ENCODE data around the gene CLIC5.

The CLIC5 gene

DNA sequence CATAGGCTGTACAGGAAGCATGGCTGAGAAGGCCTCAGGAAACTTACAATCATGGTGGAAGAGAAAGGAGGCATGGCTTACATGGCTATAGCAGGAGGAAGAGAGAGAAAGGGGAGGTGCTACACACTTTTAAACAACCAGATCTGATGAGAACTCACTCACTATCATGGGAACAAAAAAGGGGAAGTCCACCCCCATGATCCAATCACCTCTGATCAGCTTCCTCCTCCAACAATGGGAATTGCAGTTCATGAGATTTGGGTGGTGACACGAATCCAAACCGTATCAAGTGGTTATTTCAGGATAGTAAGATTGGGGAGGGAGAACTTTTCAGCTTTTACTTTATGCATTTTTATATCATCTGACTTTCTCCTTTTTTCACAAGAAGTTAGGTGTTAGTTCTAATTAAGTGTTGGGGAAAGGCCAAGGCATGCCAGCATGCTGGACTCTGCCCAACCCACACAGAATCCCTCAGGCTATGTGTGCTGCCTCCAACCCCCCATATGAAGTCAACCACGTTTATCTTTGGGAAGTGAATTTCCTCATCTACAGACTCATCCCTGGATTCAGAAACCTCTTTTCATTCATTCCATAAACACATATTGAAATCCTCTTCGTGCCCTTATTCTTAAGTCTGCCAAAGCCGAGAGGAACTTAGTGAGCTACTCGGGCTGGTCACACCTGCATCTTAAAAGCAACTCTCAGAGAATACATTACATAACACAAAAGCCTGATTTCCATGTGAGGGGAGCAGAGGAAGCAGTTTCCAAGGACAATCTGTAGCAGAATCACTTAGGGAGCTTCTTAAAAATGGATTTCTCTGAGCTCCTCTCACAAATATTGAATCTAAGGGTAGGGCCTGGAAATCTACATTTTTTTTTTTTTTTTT lies 16.7 kb upstream of the CLIC5 start:
- no peak for DNase-seq

DNA sequence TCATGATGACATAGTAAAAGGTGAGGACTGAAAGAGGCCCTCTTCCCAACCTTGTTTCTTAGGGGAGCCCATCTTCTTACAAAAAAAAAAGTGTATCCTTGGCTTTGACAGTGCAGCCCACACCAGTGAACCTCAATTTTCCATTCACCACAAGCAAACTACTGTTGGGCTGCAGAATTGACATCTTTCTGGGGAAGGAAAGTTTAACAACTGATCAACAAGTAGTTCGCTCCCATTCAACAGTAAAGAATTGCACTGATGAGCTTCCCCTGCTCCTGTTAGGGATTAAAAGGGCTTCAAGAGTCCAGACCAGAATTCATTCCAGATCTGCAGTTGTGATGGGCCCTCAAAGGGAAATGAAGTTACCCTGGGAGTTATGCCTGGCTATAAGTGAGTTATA lies 13.9 kb upstream of the CLIC5 start:
- DNase-seq: no peak

GRCh38 chr6:46026307-46026706 lies 10.6 kb upstream of the CLIC5 start:
- DNase-seq: no peak

- DNase-seq: no peak
These were observed 9.9 kb upstream of the CLIC5 start for GRCh38 chr6:46025573-46025972.

- DNase-seq: no peak
These were observed 8.6 kb upstream of the CLIC5 start for GRCh38 chr6:46024124-46024769.

GRCh38 chr6:46023216-46023915 lies 7.7 kb upstream of the CLIC5 start:
- DNase-seq: no peak

- DNase-seq: no peak
These were observed 6.7 kb upstream of the CLIC5 start for GRCh38 chr6:46022106-46022948.

- DNase-seq: no peak
These were observed 2.1 kb upstream of the CLIC5 start for GRCh38 chr6:46017726-46018125.

DNA sequence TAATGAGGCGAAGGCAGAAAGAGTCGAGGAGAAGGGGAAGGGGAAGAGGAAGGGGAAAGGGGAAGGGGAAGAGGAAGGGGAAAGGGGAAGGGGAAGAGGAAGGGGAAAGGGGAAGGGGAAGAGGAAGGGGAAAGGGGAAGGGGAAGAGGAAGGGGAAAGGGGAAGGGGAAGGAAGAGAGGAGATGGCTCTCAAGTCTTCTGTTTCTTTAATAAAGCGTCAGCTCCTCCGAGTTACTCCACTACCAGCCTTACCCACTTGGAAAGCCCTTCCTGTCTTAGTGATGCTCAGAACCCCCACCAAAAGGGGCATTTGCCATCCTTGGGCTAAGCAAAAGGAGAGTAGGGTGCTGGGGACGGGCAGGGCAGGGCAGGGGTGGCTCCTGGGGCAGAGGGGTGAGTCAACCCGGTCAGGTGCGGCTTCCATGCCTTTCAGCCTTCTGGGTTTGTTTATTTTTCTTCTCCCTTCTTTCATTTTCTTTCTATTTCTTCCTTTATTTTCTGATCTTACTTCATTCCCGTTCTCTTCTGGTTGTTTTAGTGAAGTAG lies 476 bp upstream of the CLIC5 start:
- DNase-seq: no peak

- DNase-seq: no peak
These were observed 1.0 kb downstream of the CLIC5 start for GRCh38 chr6:46014511-46015118.

- DNase-seq: no peak
These were observed 1.6 kb downstream of the CLIC5 start for GRCh38 chr6:46014046-46014445.

DNA sequence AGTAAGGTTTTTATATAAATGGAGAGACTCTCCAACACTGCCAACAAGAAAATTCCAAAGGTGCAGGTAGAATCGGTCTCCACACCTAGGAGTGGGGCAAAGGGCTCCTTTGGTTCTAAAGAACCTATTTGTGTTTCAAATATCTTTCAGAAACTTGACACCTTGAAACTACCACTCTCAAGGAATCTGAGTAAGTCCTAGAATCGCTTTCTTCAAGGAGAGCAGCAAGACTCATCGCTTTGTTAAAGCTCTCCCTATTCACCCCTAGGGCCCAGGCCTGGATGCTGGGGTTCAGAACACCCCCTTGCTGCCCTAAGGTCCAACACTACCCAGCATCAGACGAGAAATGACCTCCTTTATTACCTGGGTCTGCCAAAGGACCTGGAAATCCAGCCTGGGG lies 2.0 kb downstream of the CLIC5 start:
- DNase-seq: no peak

- no peak for DNase-seq
These were observed 2.8 kb downstream of the CLIC5 start for GRCh38 chr6:46012834-46013233.

DNA sequence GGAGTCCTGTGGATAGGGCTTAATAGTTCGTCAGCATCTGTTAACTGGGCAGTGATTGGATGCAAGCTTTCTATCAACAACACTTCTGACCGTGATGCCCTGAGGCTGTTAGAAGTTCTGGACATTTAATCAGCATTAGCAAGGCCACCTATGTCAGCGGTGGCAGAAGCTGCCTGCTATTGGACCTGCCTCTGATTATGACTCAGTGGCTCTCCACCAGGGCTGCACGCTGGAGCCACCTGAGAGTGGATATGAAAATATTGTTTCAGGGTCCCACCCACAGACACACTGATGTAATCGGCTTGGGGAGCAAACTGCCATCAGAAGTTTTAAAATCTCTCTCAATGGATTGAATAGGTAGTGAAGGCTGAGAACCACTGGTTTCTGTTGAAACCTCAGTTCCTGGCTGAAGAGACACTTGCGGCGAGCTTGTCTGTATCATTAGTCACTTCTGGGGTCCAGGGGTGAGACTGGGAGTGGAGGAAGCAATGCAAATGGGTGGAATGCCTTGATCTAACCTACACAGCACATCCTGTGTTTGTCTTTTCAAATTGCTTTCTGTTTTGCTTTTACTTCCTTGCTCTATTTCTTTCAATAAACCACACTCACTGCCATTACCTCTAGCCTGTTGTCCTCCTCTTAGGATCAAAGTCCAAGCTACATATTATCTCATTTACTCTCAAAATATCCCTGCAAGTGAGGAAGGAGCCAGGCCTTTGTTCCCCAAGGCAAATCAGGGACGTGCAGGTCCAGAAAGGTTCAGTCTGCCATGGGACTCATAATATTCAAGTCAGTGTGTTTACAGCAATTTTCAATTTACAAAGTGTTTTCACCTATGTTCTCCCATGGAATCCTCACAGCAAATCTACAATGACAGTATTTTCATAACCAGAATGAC lies 4.2 kb downstream of the CLIC5 start:
- no peak for DNase-seq

- DNase-seq: no peak
These were observed 4.9 kb downstream of the CLIC5 start for GRCh38 chr6:46010771-46011170.

DNA sequence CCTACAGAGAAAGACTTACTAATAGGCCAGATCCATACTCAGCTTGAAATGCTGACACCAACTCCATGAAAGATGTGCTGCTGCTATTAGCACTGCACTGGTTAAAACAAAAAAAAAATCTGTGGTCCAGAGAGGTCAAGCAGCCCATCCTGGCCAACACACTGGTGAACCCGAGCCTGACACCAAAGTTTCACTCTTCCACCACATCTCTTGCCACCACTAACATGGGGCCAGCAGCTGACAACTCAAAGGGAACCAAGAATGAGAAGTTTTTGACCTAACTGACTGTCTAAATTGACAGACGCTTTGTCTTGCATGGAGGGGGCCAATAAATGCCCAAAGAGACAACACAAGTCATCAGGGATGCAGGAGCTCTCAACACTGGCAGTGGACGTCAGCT lies 5.4 kb downstream of the CLIC5 start:
- DNase-seq: no peak

- no peak for DNase-seq
These were observed 13.4 kb downstream of the CLIC5 start for GRCh38 chr6:46002264-46002663.

GRCh38 chr6:46000905-46001304 lies 14.8 kb downstream of the CLIC5 start:
- no peak for DNase-seq

DNA sequence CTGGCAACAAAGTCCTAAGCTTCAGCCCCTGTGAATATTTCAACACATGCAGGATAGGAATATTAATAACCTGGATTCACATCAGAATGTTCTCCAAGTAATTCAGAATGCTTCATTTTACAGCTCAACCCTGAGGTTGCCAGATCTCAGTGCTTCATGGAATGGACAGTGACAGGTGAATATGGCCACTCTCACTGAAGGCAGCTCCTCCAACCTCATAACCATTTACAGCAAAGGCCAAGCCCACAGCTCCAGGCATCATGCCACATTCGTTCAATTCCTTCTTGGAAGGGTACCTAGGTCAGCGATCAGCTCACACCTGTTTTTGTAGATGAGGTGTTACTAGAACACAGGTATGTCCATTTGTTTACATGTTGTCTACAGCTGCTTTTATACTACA lies 17.1 kb downstream of the CLIC5 start:
- DNase-seq: no peak

- DNase-seq: no peak
These were observed 17.7 kb downstream of the CLIC5 start for GRCh38 chr6:45997875-45998506.

GRCh38 chr6:45991189-45991588 lies 24.5 kb downstream of the CLIC5 start:
- no peak for DNase-seq

Measured in DMS153 (cell line).